GM12891 (cell line): ENCODE measurements around the gene ATP10D.
"Not testable (repeated sequence)": the region's sequence is repeated elsewhere in the genome, so short reads cannot be mapped to it uniquely, and the experiment has no call there.

Experiments
- DNase-seq: peaks from one replicate; pipeline ENCODE4 v3.0.0; 2011; ENCODE audit warnings: low spot score; ENCODE audit not compliant: insufficient read length
- FAIRE-seq: peaks from 2 replicates; lab custom pipeline; 2011; peaks lifted over from hg19 to GRCh38; lab: Jason Lieb, UNC
- PAX5 ChIP-seq: IDR thresholded peaks from 2 replicates; pipeline ENCODE4 v1.6.1; 2011; ENCODE audit warnings: low read length, moderate library complexity, mild to moderate bottlenecking; ENCODE audit not compliant: insufficient read depth, severe bottlenecking
- POLR2A ChIP-seq: IDR thresholded peaks from 2 replicates; pipeline ENCODE4 v1.6.1; 2011; ENCODE audit warnings: low read depth, low read length, control low read depth
- POLR2AphosphoS5 ChIP-seq: IDR thresholded peaks from 2 replicates; pipeline ENCODE4 v1.6.1; 2011; ENCODE audit warnings: low read depth, low read length, control low read depth
- POU2F2 ChIP-seq: IDR thresholded peaks from 2 replicates; pipeline ENCODE4 v1.6.1; 2011; ENCODE audit warnings: low read depth, mild to moderate bottlenecking, control low read depth, low read length, moderate library complexity
- SPI1 ChIP-seq: IDR thresholded peaks from 2 replicates; pipeline ENCODE4 v1.6.1; 2011; ENCODE audit warnings: low read depth, low read length, control low read depth
- TAF1 ChIP-seq: IDR thresholded peaks from 2 replicates; pipeline ENCODE4 v1.6.1; 2011; ENCODE audit warnings: low read depth, low read length, control low read depth

ATP10D gene

GRCh38 chr4:47532658-47533057 is 47.6 kb downstream of the ATP10D start:
- no peak for TF ChIP-seq POLR2A
- TF ChIP-seq TAF1 = no peak
- no peak for TF ChIP-seq PAX5
- no peak for TF ChIP-seq POU2F2
- no peak for TF ChIP-seq SPI1
- TF ChIP-seq POLR2AphosphoS5 = no peak
- DNase-seq (no peak), FAIRE-seq (peak; percentile 23)

- TF ChIP-seq PAX5 = no peak
- peak; percentile 50 for TF ChIP-seq SPI1
- FAIRE-seq (peak; percentile 31), DNase-seq (no peak)
These were observed 48.7 kb downstream of the ATP10D start for GRCh38 chr4:47533689-47534347.

- DNase-seq (no peak), FAIRE-seq (no peak)
- TF ChIP-seq POLR2AphosphoS5 (no peak), POLR2A (no peak), PAX5 (no peak), SPI1 (no peak), TAF1 (no peak), POU2F2 (no peak)
These were observed 49.7 kb downstream of the ATP10D start for GRCh38 chr4:47534772-47535171.

DNA sequence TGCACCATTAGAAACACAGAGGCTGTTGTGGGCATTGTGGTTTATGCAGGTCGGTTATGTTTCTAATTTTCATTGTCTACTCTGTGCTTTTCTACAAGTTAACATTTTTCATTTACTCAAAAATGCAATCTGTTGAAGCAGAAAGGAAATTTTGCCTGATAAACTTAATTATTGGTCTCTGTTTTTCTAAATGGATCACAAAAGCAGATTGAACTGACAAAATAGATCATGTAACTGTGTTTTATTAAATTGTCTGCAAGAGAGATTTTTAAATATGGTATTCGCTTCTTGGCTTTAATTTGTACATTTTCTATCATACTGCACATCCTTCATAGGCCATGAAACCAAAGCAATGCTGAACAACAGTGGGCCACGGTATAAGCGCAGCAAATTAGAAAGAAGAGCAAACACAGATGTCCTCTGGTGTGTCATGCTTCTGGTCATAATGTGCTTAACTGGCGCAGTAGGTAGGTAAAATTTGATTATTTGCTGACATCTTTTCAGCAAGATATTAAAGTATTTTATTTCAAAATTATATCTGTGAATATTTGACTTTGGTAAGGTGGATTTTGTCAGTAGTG is 50.6 kb downstream of the ATP10D start:
- TF ChIP-seq POLR2AphosphoS5 (no peak), TAF1 (no peak), POLR2A (no peak), POU2F2 (no peak), PAX5 (no peak), SPI1 (no peak)
- DNase-seq (no peak), FAIRE-seq (no peak)

GRCh38 chr4:47536966-47537365 is 51.9 kb downstream of the ATP10D start:
- DNase-seq (no peak), FAIRE-seq (no peak)
- TF ChIP-seq POU2F2 (no peak), TAF1 (no peak), SPI1 (no peak), POLR2AphosphoS5 (no peak), POLR2A (no peak), PAX5 (no peak)

- no peak for FAIRE-seq
- DNase-seq = no peak
These were observed 53.2 kb downstream of the ATP10D start for GRCh38 chr4:47538111-47538824.

GRCh38 chr4:47538825-47539154 is 53.7 kb downstream of the ATP10D start:
- no peak for FAIRE-seq
- no peak for DNase-seq
- TF ChIP-seq POLR2A (no peak), POU2F2 (no peak), TAF1 (no peak), PAX5 (no peak), POLR2AphosphoS5 (no peak), SPI1 (no peak)

More at GRCh38 chr4:47538111-47538824, 53.2 kb downstream of the ATP10D start:
- TF ChIP-seq POLR2A = no peak
- TF ChIP-seq SPI1 = no peak
- TF ChIP-seq POLR2AphosphoS5 = no peak
- no peak for TF ChIP-seq POU2F2
- TF ChIP-seq TAF1 = no peak
- no peak for TF ChIP-seq PAX5

- not testable (repeated sequence) for FAIRE-seq, DNase-seq
These were observed 57.6 kb downstream of the ATP10D start for GRCh38 chr4:47542640-47543039.

DNA sequence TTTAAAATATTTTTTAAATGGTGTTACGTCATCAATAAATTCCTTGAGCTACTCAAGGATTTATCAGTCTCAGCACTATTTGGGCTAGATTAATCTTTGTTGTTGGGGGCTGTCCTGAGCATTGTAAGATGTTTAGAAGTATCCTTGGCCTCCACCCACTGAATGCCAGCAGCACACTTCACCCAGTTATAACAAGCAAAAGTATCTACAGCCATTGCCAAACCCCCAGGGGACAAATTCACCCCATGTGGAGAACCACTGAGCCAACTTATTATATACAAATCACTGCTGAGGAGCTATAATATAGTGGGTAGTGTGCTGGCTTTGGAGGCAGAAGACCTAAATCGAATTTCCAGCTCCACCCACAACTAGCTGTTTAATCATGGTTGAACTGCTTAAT is 58.3 kb downstream of the ATP10D start:
- TF ChIP-seq POLR2A (no peak), POLR2AphosphoS5 (no peak), POU2F2 (no peak), TAF1 (no peak), SPI1 (no peak), PAX5 (no peak)
- FAIRE-seq (no peak), DNase-seq (no peak)

DNA sequence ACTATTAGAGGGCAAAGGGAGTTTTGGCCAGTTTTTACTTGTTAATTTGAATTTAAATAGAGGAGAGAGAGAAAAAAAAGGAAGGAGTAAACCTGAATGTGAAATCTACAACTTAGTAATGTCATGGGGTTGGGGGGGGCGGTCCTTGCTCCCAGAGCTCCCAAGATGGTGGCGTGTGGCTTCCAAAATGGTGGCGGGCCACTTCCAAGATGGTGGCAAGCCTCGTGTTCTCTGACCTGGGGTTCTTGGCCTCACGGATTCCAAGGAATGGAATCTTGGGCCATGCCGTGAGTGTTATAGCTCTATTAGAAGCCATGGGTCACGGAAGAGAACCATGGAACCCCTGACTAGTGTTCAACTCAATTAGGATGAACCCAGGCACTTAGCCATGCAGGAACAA is 65.3 kb downstream of the ATP10D start:
- not testable (repeated sequence) for FAIRE-seq, DNase-seq
